Omental fat pad (tissue), 4 donors: Measurements from ENCODE around the gene MACROD2. TPM values are rescaled to one million over a fixed set of nuclear protein-coding genes. Genes with fewer than 3 reads are reported as not detected.

Source experiments
- ATAC-seq: fragments of 150-250 bp; one replicate; pipeline ENCODE4 v1.9.1; 2016; ENCODE audit warnings: mild to moderate bottlenecking, moderate library complexity; ENCODE audit not compliant: low FRiP score
- DNase-seq: peaks from one replicate; pipeline ENCODE4 v3.0.0-alpha.2; 2019; ENCODE audit warnings: low spot score
- total RNA-seq, 4 donors: library from RNA; depleted of rRNA; stranded (reverse); fragments of >200 nt; gene quantifications; one replicate each; pipeline ENCODE4 v1.1.0, GENCODE V29; 2016
- TF ChIP-seq, protein P1 (sequence below), 3 donors: fragments of 450-650 bp; IDR thresholded peaks; one replicate each; pipeline ENCODE4 v1.5.1; 2016 to 2017; ENCODE audit warnings: antibody characterized with exemption in 3 of 3, mild to moderate bottlenecking in 3 of 3, moderate library complexity in 2 of 3

Gene MACROD2
- total RNA-seq, 4 donors from 2014 or later = 6.8 to 54.1 (median 7.4) TPM

DNA sequence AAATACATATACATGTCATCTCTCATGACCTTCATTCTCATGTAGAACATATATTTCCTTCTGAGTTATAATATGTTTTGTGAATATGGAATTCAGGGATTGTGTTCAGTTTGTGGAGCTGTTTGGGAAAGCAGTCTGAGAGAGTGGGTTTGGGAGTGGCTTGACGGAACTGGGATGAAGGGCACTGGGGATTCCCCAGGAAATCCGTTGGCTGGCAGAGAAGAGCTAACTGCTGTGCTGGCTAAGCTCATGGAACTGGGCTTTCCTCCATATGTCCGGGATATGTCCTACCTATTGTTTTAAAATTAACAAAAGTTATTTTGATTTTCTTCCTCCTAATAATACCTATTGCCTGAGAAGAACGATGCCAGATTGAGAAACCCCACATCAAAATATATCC is 701.6 kb downstream of the MACROD2 start:
- DNase-seq = no peak
- no peak for ATAC-seq
- TF ChIP-seq, protein P1, sequence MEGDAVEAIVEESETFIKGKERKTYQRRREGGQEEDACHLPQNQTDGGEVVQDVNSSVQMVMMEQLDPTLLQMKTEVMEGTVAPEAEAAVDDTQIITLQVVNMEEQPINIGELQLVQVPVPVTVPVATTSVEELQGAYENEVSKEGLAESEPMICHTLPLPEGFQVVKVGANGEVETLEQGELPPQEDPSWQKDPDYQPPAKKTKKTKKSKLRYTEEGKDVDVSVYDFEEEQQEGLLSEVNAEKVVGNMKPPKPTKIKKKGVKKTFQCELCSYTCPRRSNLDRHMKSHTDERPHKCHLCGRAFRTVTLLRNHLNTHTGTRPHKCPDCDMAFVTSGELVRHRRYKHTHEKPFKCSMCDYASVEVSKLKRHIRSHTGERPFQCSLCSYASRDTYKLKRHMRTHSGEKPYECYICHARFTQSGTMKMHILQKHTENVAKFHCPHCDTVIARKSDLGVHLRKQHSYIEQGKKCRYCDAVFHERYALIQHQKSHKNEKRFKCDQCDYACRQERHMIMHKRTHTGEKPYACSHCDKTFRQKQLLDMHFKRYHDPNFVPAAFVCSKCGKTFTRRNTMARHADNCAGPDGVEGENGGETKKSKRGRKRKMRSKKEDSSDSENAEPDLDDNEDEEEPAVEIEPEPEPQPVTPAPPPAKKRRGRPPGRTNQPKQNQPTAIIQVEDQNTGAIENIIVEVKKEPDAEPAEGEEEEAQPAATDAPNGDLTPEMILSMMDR (IDR thresholded peaks at IDR 0.05) = no peak

DNA sequence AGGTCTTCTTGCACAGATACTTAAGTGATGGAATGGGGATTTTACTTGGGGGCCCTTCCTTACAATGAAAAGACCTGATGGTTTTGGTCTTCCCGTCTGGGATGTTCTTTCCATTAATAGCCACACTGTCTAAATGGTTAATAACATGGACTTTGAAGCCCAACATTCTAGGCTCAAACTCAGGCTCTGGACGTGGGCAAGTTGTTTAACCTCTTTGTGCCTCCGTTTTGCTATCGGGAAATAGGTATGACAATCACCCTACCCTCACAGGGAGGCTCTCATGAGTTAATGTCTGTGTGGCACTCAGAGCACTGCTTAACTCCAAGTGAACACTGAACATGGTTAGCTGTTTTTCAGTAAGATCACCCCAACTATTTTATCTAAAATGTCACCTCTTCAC is 702.8 kb downstream of the MACROD2 start:
- no peak for ATAC-seq
- TF ChIP-seq, protein P1 (IDR thresholded peaks at IDR 0.05) = no peak
- no peak for DNase-seq

DNA sequence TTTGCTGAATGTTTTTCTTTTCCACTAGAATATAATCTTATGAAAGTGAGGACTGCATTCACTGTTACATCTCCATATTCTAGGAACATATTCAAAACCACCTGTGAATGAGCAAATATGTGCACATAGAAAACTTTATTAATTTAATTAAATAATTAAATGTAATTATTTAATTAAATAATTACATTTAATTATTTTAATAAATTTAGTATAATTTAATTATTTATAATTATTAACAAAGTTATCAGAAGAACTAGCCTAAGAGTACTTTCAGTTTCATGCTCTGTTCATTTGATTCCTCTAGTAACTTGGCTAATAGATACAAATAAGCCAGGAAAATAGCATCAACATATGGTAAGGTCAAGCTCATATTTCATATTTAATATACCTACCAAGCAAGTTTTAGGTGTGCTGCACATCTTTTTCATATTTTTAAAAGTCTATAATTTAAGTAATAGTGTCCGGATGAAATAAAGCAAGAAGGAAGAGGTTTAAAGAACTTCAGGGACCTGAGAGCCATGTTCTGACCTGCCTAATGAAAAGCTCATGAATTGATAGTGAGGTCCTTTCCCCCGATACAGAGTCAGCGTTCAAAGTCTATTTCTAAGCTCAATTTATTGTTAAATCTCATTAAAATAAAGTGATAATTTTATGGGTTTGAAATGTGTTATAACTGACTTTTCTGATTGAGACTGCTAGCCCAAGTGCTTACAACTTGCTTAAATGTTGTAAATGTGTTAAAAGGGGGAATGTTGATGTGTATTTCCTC is 703.5 kb downstream of the MACROD2 start:
- no peak for ATAC-seq
- no peak for DNase-seq
- TF ChIP-seq, protein P1 (IDR thresholded peaks at IDR 0.05) = no peak

DNA sequence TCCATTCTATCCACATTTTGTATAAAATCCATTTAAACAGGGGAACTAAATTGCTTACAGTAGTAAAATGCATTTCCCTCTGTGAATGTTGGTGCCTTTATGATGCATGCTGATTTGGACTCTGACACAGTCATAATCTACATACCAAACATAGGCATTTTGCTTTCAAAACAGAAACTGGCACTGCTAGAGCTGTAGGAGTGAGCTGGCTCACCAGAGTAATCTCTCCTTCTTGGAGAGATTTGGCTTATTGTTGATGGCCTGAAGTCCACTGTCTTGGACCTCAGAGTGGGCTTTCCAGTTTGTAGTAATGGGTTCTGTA is 705.3 kb downstream of the MACROD2 start:
- ATAC-seq (peak; percentile 90), DNase-seq (no peak)
- TF ChIP-seq, protein P1 (IDR thresholded peaks at IDR 0.05) = no peak

DNA sequence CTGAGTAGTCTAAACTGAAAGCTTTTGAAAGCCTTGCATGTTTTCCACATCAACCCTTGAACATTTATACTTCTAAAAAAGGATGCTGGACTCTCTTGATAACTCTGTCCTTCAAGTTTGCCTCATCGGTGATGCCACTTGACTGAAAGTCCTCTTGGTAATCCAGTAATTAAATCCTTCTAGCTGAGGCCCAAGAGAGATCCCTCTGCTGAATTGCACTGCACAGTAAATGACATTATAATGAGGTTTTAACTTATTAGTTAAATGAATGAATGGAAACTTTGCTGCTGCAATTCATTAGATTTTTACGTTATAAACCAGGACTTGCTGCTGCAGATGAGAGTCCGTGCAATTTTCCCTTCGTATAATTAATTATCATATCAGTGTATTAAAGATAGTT is 706.0 kb downstream of the MACROD2 start:
- TF ChIP-seq, protein P1 (IDR thresholded peaks at IDR 0.05) = no peak
- no peak for ATAC-seq
- no peak for DNase-seq

DNA sequence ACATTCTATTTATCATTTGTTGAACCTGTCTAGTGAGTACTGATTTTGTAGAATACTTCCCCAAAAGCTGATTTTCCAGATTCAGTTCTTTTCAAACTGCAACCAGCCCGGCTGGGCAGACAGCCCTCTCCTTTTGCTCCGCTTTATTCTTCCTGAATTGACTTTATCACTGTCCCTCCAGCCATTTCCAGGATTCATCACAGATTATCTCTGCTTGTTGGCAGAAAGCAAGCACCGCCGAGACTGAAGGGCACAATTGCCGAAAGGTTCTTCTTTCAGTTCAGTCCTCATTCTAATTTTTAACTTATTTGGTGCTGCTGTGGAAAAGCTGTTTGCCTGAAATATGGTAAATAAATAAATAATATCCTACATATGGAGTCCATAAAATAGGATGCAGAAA is 711.2 kb downstream of the MACROD2 start:
- ATAC-seq = no peak
- TF ChIP-seq, protein P1 (IDR thresholded peaks at IDR 0.05) = no peak
- DNase-seq = no peak

DNA sequence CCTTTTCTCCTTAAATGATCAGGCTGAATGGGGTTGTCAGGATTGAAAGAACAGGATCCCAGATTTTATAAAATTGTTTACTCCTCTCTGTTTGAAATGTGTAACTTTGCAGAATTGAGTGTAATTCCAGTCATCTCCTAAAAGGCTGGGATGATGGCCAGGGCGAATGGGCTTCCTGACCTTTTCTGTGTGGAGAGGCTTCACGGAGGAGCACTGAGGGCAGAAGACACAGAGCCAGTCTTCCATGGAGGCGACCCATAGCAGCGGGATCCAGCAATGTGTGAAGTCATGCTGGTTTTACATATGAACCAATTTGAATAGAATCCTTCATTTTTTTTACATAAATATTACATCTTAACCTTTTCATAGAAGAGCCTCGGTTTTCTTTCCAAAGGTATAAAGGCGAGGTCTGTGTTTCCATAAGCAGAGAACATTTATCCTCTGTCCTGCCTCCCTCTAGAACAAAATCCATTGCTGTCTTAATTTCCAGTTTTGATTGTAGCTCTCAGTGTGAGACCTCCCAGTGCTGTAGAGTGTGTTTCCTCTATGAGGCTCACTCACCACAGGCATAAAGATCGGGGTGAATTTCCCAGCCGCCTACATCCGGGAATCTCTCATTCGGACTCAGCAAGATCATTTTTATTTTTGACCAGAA is 711.8 kb downstream of the MACROD2 start:
- DNase-seq = no peak
- TF ChIP-seq, protein P1 (IDR thresholded peaks at IDR 0.05) = no peak
- no peak for ATAC-seq
